SK-N-SH treated with all-trans-retinoic acid at 6 μM for 48 hours (cell line): Measurements from ENCODE around the gene FANCC.

Experiments used
- PPARA ChIP-seq: fragments of 250-450 bp; sonication (Bioruptor Pico); IDR thresholded peaks from 2 replicates; pipeline ENCODE4 v1.5.0; 2020; ENCODE audit warnings: mild to moderate bottlenecking, borderline replicate concordance
- TOX ChIP-seq: fragments of 250-450 bp; sonication (Bioruptor Pico); IDR thresholded peaks from 2 replicates; pipeline ENCODE4 v1.8.0; 2021; ENCODE audit warnings: mild to moderate bottlenecking, moderate library complexity, borderline replicate concordance
- ZNF70 ChIP-seq: fragments of 450-650 bp; formaldehyde crosslinking; IDR thresholded peaks from 2 replicates; pipeline ENCODE4 v1.5.0; 2020; ENCODE audit warnings: mild to moderate bottlenecking, moderate library complexity
- ZNF8 ChIP-seq: fragments of 450-650 bp; formaldehyde crosslinking; IDR thresholded peaks from 2 replicates; pipeline ENCODE4 v1.5.0; 2020; ENCODE audit warnings: mild to moderate bottlenecking, moderate library complexity
- TF ChIP-seq, protein P1 (sequence below): fragments of 250-450 bp; sonication (Bioruptor Pico); IDR thresholded peaks from 2 replicates; pipeline ENCODE4 v1.8.0; 2020; ENCODE audit warnings: mild to moderate bottlenecking, moderate library complexity, borderline replicate concordance
- TF ChIP-seq, protein P2 (sequence below): fragments of 250-450 bp; sonication (Bioruptor Pico); IDR thresholded peaks from 2 replicates; pipeline ENCODE4 v1.5.0; 2020; ENCODE audit warnings: mild to moderate bottlenecking, moderate library complexity

GRCh38 chr9:95264954-95265615, 52.4 kb downstream of the FANCC start:
- no peak for TF ChIP-seq ZNF8
- TF ChIP-seq, protein P1, sequence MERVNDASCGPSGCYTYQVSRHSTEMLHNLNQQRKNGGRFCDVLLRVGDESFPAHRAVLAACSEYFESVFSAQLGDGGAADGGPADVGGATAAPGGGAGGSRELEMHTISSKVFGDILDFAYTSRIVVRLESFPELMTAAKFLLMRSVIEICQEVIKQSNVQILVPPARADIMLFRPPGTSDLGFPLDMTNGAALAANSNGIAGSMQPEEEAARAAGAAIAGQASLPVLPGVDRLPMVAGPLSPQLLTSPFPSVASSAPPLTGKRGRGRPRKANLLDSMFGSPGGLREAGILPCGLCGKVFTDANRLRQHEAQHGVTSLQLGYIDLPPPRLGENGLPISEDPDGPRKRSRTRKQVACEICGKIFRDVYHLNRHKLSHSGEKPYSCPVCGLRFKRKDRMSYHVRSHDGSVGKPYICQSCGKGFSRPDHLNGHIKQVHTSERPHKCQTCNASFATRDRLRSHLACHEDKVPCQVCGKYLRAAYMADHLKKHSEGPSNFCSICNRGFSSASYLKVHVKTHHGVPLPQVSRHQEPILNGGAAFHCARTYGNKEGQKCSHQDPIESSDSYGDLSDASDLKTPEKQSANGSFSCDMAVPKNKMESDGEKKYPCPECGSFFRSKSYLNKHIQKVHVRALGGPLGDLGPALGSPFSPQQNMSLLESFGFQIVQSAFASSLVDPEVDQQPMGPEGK (CRISPR knock-in tag), result no peak
- TF ChIP-seq PPARA (CRISPR knock-in tag), result no peak
- no peak for TF ChIP-seq ZNF70 (CRISPR knock-in tag)
- TF ChIP-seq TOX (CRISPR knock-in tag), result no peak
- TF ChIP-seq, protein P2, sequence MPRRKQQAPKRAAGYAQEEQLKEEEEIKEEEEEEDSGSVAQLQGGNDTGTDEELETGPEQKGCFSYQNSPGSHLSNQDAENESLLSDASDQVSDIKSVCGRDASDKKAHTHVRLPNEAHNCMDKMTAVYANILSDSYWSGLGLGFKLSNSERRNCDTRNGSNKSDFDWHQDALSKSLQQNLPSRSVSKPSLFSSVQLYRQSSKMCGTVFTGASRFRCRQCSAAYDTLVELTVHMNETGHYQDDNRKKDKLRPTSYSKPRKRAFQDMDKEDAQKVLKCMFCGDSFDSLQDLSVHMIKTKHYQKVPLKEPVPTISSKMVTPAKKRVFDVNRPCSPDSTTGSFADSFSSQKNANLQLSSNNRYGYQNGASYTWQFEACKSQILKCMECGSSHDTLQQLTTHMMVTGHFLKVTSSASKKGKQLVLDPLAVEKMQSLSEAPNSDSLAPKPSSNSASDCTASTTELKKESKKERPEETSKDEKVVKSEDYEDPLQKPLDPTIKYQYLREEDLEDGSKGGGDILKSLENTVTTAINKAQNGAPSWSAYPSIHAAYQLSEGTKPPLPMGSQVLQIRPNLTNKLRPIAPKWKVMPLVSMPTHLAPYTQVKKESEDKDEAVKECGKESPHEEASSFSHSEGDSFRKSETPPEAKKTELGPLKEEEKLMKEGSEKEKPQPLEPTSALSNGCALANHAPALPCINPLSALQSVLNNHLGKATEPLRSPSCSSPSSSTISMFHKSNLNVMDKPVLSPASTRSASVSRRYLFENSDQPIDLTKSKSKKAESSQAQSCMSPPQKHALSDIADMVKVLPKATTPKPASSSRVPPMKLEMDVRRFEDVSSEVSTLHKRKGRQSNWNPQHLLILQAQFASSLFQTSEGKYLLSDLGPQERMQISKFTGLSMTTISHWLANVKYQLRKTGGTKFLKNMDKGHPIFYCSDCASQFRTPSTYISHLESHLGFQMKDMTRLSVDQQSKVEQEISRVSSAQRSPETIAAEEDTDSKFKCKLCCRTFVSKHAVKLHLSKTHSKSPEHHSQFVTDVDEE (CRISPR knock-in tag), result no peak
